UCSD-AML1 (cell line): Measurements from ENCODE around the gene RIC8B.

Experiments
- DNase-seq: peaks from one replicate; lab custom pipeline; 2025; ENCODE audit not compliant: unreplicated experiment; lab: John Stamatoyannopoulos, UW

RIC8B gene

DNA sequence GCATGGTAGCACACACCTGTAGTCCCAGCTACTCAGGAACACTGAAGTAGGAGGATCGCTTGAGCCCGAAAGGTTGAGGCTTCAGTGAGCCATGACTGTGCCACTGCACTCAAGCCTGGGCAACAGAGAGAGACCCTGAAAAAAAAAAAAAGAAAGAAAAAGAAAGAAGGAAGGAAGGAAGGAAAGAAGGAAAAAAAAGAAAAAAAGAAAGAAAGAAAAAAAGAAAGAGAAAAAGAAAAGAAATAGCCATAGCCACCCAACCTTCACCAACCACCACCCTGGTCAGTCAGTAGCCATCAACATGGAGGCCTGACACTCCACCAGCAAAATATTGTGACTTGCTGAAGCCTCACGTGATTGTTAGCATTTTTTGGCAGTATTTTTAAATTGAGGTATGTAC lies 159.8 kb downstream of the RIC8B start:
- no peak for DNase-seq
